ENCODE results near the gene PCDH8. TPM values are rescaled to one million over a fixed set of nuclear protein-coding genes. Genes with fewer than 3 reads are reported as not detected.

Gene PCDH8
- total RNA-seq, 1 donor from 2014 or later = not detected

- Histone ChIP-seq H3K4me3 (no peak overlapping the region), H3K27me3 (no peaks in the 10 kb centered on the region), H3K27ac (no peak overlapping the region), H3K4me1 (peaks cover 0 to 5% of the 10 kb centered on the region in 2 donors), H3K9me3 (peaks cover 2 to 6% of the 10 kb centered on the region in 2 donors), H3K36me3 (no peaks in the 10 kb centered on the region)
- no peak for TF ChIP-seq CTCF (IDR thresholded peaks at IDR 0.05)
- DNase-seq (ENCODE audit: low spot score in 2 of 2) = no peak
- intact Hi-C loops (cut with DNase I) = no loop called here
Measured at GRCh38 chr13:52879950-52880741, 31.7 kb upstream of the PCDH8 start.

GRCh38 chr13:52878831-52879230, 30.4 kb upstream of the PCDH8 start:
- peaks cover 0 to 5% of the 10 kb centered on the region in 2 donors for H3K4me1 ChIP-seq
- DNase-seq (ENCODE audit: low spot score in 2 of 2) = no peak
- no peak overlapping the region for H3K4me3 ChIP-seq
- no peaks in the 10 kb centered on the region for H3K27me3 ChIP-seq
- TF ChIP-seq CTCF (IDR thresholded peaks at IDR 0.05) = no peak
- H3K27ac ChIP-seq = no peak overlapping the region
- intact Hi-C loops (cut with DNase I) = no loop called here
- H3K9me3 ChIP-seq = peaks cover 6 to 13% of the 10 kb centered on the region in 2 donors
- no peaks in the 10 kb centered on the region for H3K36me3 ChIP-seq

GRCh38 chr13:52870143-52870542, 21.7 kb upstream of the PCDH8 start:
- Histone ChIP-seq H3K9me3 (peaks cover 0 to 11% of the 10 kb centered on the region in 2 donors), H3K27me3 (no peaks in the 10 kb centered on the region), H3K4me3 (no peak overlapping the region), H3K4me1 (no peaks in the 10 kb centered on the region), H3K27ac (no peak overlapping the region), H3K36me3 (no peaks in the 10 kb centered on the region)
- no peak for DNase-seq (ENCODE audit: low spot score in 2 of 2)
- intact Hi-C loops (cut with DNase I) = no loop called here
- TF ChIP-seq CTCF (IDR thresholded peaks at IDR 0.05) = no peak

- Histone ChIP-seq H3K4me3 (no peak overlapping the region), H3K36me3 (no peaks in the 10 kb centered on the region), H3K27ac (no peak overlapping the region), H3K9me3 (peaks cover 0 to 6% of the 10 kb centered on the region in 2 donors), H3K27me3 (no peaks in the 10 kb centered on the region), H3K4me1 (no peaks in the 10 kb centered on the region)
- TF ChIP-seq CTCF (IDR thresholded peaks at IDR 0.05) = no peak
- no peak for DNase-seq (ENCODE audit: low spot score in 2 of 2)
- intact Hi-C loops (cut with DNase I) = no loop called here
Measured at GRCh38 chr13:52869621-52870020, 21.2 kb upstream of the PCDH8 start.

GRCh38 chr13:52869050-52869449, 20.6 kb upstream of the PCDH8 start:
- Histone ChIP-seq H3K36me3 (no peaks in the 10 kb centered on the region), H3K27me3 (no peaks in the 10 kb centered on the region), H3K27ac (no peak overlapping the region), H3K4me3 (no peak overlapping the region), H3K9me3 (no peaks in the 10 kb centered on the region), H3K4me1 (no peaks in the 10 kb centered on the region)
- intact Hi-C loops (cut with DNase I) = no loop called here
- no peak for DNase-seq (ENCODE audit: low spot score in 2 of 2)
- TF ChIP-seq CTCF (IDR thresholded peaks at IDR 0.05) = no peak

All from ascending aorta (tissue), 2 donors.